Retinal pigment epithelial cell (primary cell): Measurements from ENCODE around the gene MYCL.
"Not testable (repeated sequence)": the region's sequence is repeated elsewhere in the genome, so short reads cannot be mapped to it uniquely, and the experiment has no call there.

Experiments used
- DNase-seq: peaks from one replicate; pipeline ENCODE4 v3.0.0-alpha.2; 2010; ENCODE audit warnings: low read depth
- H3K4me3 ChIP-seq: 2 replicates; pipeline ENCODE4 v1.5.1; 2011; ENCODE audit warnings: mild to moderate bottlenecking, low read length, control low read depth, moderate library complexity
- TF ChIP-seq, protein P1 (sequence below): conservative IDR thresholded peaks from 2 replicates; pipeline ENCODE4 v1.5.1; 2011; ENCODE audit warnings: low read depth, low read length, control low read depth, inconsistent platforms

MYCL gene

DNA sequence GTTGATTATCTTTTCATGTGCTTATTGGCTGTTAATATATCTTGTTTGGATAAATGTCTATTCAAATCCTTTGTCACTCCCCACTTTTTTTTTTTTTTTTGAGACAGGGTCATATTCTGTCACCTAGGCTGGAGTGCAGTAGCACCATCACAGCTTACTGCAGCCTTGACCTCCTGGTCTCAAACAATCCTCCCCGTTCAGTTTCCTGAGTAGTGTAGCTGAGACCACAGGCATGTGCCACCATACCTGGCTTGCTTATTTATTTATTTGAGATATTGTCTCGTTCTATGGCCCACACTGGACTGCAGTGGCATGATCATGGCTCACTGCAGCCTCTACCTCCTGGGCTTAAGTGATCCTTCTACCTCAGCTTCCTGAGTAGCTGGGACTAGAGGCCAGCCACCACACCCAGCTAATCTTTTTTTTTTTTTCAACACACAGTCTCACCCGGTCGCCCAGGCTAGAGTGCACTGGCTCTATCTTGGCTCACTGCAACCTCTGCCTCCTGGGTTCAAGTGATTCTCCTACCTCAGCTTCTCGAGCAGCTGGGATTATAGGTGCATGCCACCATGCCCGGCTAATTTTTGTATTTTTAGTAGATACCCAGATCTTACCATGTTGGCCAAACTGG is 13.9 kb upstream of the MYCL start:
- H3K4me3 ChIP-seq: no peak overlapping the region
- TF ChIP-seq, protein P1, sequence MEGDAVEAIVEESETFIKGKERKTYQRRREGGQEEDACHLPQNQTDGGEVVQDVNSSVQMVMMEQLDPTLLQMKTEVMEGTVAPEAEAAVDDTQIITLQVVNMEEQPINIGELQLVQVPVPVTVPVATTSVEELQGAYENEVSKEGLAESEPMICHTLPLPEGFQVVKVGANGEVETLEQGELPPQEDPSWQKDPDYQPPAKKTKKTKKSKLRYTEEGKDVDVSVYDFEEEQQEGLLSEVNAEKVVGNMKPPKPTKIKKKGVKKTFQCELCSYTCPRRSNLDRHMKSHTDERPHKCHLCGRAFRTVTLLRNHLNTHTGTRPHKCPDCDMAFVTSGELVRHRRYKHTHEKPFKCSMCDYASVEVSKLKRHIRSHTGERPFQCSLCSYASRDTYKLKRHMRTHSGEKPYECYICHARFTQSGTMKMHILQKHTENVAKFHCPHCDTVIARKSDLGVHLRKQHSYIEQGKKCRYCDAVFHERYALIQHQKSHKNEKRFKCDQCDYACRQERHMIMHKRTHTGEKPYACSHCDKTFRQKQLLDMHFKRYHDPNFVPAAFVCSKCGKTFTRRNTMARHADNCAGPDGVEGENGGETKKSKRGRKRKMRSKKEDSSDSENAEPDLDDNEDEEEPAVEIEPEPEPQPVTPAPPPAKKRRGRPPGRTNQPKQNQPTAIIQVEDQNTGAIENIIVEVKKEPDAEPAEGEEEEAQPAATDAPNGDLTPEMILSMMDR: no peak
- no peak for DNase-seq

DNA sequence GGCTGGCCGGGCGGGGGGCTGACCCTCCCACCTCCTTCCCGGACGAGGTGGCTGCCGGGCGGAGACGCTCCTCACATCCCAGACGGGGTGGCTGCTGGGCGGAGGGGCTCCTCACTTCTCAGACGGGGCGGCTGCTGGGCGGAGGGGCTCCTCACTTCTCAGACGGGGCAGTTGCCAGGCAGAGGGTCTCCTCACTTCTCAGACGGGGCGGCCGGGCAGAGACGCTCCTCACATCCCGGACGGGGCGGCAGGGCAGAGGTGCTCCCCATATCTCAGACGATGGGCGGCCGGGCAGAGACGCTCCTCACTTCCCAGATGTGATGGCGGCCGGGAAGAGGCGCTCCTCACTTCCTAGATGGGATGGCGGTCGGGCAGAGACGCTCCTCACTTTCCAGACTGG is 11.4 kb upstream of the MYCL start:
- H3K4me3 ChIP-seq, DNase-seq: not testable (repeated sequence)

DNA sequence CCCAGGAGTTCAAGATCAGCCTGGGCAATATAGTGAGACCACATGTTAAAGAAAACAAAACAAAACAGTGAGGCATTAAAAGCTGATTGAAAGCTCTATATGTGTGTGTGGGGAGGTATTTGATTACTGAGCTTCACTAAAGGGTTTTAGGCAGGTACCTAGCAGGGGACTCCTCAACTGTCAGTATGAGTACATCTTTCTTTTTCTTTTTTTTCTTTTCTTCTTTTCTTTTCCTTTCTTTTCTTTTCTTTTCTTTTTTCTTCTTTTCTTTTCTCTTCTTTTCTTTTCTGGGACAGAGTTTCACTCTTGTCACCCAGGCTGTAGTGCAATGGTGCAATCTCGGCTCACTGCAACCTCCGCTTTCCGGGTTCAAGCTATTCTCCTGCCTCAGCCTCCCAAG is 8.5 kb upstream of the MYCL start:
- TF ChIP-seq, protein P1: no peak
- no peak overlapping the region for H3K4me3 ChIP-seq
- DNase-seq: no peak

DNA sequence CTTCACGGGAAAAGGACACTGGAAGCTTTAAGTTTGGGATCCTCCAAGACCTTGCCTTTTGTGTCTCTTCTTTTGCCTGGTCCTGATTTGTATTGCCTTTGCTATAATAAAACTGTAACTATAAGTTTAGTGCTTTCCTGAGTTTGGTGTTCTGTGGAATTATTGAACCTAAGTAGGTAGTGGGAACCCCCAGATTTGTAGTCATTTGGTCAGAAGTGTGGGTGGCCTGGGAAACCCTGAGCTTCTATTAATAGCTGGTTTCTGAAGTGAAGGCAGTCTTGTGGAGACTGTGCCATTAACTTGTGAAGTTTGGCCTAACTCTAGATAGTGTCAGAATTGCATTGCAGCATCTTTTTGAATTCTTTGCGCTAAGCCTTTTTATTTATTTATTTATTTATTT is 6.8 kb upstream of the MYCL start:
- TF ChIP-seq, protein P1: no peak
- no peak for DNase-seq
- H3K4me3 ChIP-seq: no peak overlapping the region

DNA sequence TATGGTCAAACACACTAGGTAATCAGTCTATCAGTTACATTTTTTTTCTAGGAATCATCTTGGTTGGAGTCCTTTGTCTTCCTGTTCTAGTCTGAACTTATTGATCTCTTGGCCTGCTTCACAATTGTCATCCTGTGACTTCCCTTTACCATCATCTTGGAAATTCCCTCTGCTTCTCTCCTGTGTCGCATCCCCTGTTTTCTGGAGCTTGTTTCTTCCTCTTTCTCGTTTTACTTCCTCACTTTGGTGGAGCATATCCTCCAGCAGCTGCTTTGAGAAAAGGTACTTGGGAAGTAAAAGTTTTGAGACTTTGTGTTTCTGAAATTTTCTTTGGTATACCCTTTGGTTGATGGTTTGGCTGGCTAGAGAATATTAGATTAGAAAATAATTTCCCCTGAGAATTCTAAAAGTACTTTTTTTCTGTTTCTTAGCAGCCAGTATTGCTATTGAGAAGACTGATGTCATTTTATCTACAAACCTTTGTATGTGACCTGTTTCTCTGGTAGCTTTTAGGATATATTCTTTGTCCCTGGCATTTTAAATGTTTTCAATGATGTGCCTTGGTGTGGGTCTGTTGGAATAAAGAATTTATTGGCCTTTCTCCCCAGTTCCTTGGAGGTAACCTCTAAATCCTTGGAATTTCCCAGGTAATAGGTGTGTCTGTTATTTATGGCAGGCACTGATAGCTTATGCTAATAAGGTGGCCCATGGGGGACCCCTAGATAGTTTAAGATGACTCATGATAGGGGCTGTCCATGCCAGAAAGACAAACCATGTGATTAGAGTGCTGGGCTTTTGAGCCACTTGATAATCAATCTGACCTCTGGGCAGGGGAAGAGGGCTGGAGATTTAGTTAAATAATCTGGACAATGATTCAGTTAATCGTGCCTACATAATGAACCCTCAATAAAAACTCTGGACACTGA is 6.1 kb upstream of the MYCL start:
- no peak for DNase-seq
- H3K4me3 ChIP-seq: no peak overlapping the region
- TF ChIP-seq, protein P1: no peak

DNA sequence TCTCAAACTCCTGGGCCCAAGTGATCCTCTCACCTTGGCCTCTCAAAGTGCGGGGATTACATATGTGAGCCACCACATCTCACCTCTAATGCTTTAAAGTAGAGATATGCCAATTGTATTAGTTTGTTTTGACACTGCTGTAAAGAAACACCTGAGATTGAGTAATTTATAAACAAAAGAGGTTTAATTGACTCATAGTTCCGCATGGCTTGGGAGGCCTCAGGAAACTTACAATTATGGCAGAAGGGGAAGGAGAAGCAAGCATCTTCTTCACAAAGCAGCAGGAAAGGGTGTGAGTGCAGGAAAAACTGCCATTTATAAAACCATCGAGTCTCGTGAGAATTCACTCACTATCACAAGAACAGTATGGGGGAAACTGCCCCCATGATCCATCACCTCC is 3.5 kb upstream of the MYCL start:
- H3K4me3 ChIP-seq: no peak overlapping the region
- TF ChIP-seq, protein P1: no peak
- DNase-seq: no peak

DNA sequence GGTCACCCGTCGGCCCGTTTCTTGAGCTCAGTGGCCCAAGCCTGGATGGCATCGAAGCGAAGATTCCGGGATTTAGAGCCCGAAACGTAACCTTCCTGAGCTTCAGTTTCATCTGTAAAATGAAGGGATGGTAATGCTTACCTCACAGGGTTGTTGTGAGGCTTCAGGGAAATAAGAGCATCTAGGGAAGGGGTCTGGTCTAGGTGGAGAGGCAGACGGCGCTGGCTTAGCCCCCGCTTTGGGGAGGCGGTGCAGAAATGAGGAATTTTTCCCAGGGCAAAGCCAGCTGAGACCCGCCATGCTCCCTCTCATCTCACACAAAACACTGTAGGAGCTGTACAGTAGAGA is 717 bp upstream of the MYCL start:
- TF ChIP-seq, protein P1: no peak
- DNase-seq: no peak
- peak overlapping the region; percentile 68 for H3K4me3 ChIP-seq
